Astrocyte (in vitro differentiated cells and primary cell): ENCODE results near the gene HRH2.

Source experiments
- CTCF ChIP-seq: IDR thresholded peaks from 2 replicates; pipeline ENCODE4 v1.5.1; 2011; ENCODE audit warnings: low read depth, mild to moderate bottlenecking, inconsistent platforms, low read length, moderate library complexity; ENCODE audit not compliant: insufficient read depth
- EZH2 ChIP-seq: IDR thresholded peaks from 2 replicates; pipeline ENCODE4 v1.6.1; 2012; ENCODE audit warnings: mild to moderate bottlenecking, low read length, inconsistent platforms; ENCODE audit not compliant: insufficient read depth

- no peak for TF ChIP-seq CTCF
- TF ChIP-seq EZH2: no peak
Measured at GRCh38 chr5:175686396-175686795, 28.5 kb downstream of the HRH2 start.
